IMR-90 (cell line): ENCODE data around the gene DNAJB9. TPM values are rescaled to one million over a fixed set of nuclear protein-coding genes. Genes with fewer than 3 reads are reported as not detected.

Experiments
- ATAC-seq: fragments of 200-7000 bp; cut with Tn5 transposase; 2 replicates; pipeline ENCODE4 v1.9.1; 2020; ENCODE audit warnings: low read depth, mild to moderate bottlenecking, moderate library complexity
- BruUV-seq: library from RNA; stranded (reverse); fragments of 400-500 nt; replicated peaks from 2 replicates; lab custom pipeline; 2021; lab: Mats Ljungman, UMichigan
- CTCF ChIA-PET: fragments of 300-600 bp; formaldehyde crosslinking; extraction: SDS; loops from one replicate; lab custom pipeline; 2021; ENCODE audit warnings: antibody characterized with exemption; lab: Yijun Ruan, JAX
- POLR2A ChIA-PET: fragments of 300-600 bp; sonication (Branson Sonifier 250); formaldehyde crosslinking; loops from one replicate; lab custom pipeline; 2022; ENCODE audit warnings: antibody characterized with exemption; ENCODE audit not compliant: unreplicated experiment; lab: Charles Lee
- DNase-seq: peaks from one replicate; pipeline ENCODE4 v3.0.0; 2013
- H2AFZ ChIP-seq: replicated peaks from 2 replicates; pipeline ENCODE3; 2013; ENCODE audit warnings: low read length, mild to moderate bottlenecking; ENCODE audit not compliant: poor library complexity
- H2AK5ac ChIP-seq: 2 replicates; pipeline ENCODE4 v1.6.1; 2013; ENCODE audit warnings: low read depth, low read length, inconsistent platforms
- H2AK9ac ChIP-seq: replicated peaks from 2 replicates; pipeline ENCODE3; 2013; ENCODE audit warnings: mild to moderate bottlenecking, low read depth, low read length, moderate library complexity; ENCODE audit not compliant: poor library complexity
- H2BK120ac ChIP-seq: 2 replicates; pipeline ENCODE4 v1.6.1; 2013; ENCODE audit warnings: low read depth, low read length, inconsistent platforms
- H2BK15ac ChIP-seq: 3 replicates; pipeline ENCODE4 v1.6.1; 2013; ENCODE audit warnings: low read depth, low read length, inconsistent platforms
- H2BK20ac ChIP-seq: 2 replicates; pipeline ENCODE4 v1.6.1; 2013; ENCODE audit warnings: low read depth, mild to moderate bottlenecking, inconsistent platforms, low read length, moderate library complexity
- H2BK5ac ChIP-seq: 2 replicates; pipeline ENCODE4 v1.6.1; 2013; ENCODE audit warnings: mild to moderate bottlenecking, low read depth, low read length, inconsistent platforms; ENCODE audit not compliant: poor library complexity, severe bottlenecking
- H3K14ac ChIP-seq: replicated peaks from 2 replicates; pipeline ENCODE4 v1.6.1; 2013; ENCODE audit warnings: low read depth, low read length, inconsistent platforms
- H3K18ac ChIP-seq: 2 replicates; pipeline ENCODE4 v1.6.1; 2013; ENCODE audit warnings: low read depth, low read length, control low read depth
- H3K23ac ChIP-seq: 2 replicates; pipeline ENCODE4 v1.6.1; 2013; ENCODE audit warnings: low read depth, low read length, inconsistent platforms
- H3K27ac ChIP-seq: 2 replicates; pipeline ENCODE4 v1.5.1; 2013; ENCODE audit warnings: mild to moderate bottlenecking, control low read depth, low read length; ENCODE audit not compliant: insufficient read depth
- H3K27me3 ChIP-seq: 2 replicates; pipeline ENCODE4 v1.6.1; 2013; ENCODE audit warnings: low read length; ENCODE audit not compliant: control insufficient read depth, insufficient read depth
- H3K36me3 ChIP-seq: 2 replicates; pipeline ENCODE4 v1.6.1; 2013; ENCODE audit warnings: low read length, mixed read lengths; ENCODE audit not compliant: control insufficient read depth, insufficient read depth
- H3K4ac ChIP-seq: 2 replicates; pipeline ENCODE4 v1.6.1; 2013; ENCODE audit warnings: low read depth, low read length, inconsistent platforms
- H3K4me1 ChIP-seq: 2 replicates; pipeline ENCODE4 v1.6.1; 2013; ENCODE audit warnings: low read length, mixed read lengths; ENCODE audit not compliant: control insufficient read depth, insufficient read depth
- H3K4me2 ChIP-seq: 2 replicates; pipeline ENCODE4 v1.6.1; 2013; ENCODE audit warnings: low read depth, mild to moderate bottlenecking, control low read depth, low read length, moderate library complexity
- H3K4me3 ChIP-seq: 2 replicates; pipeline ENCODE4 v1.5.1; 2013; ENCODE audit warnings: low read depth, mild to moderate bottlenecking, control low read depth, low read length, moderate library complexity; ENCODE audit not compliant: insufficient read depth
- H3K56ac ChIP-seq: 2 replicates; pipeline ENCODE4 v1.6.1; 2013; ENCODE audit warnings: low read length, inconsistent platforms; ENCODE audit not compliant: insufficient read depth; ENCODE audit errors: extremely low read depth
- H3K79me1 ChIP-seq, 2 experiments: 2 replicates each; pipeline ENCODE4 v1.6.1; 2013; ENCODE audit warnings: low read length in 2 of 2, inconsistent platforms in 1 of 2, low read depth in 1 of 2
- H3K9ac ChIP-seq: 2 replicates; pipeline ENCODE4 v1.6.1; 2013; ENCODE audit warnings: low read depth, low read length, control low read depth
- H3K9me1 ChIP-seq: 2 replicates; pipeline ENCODE4 v1.6.1; 2013; ENCODE audit warnings: low read length, inconsistent platforms; ENCODE audit not compliant: insufficient read depth
- H3K9me3 ChIP-seq: 2 replicates; pipeline ENCODE4 v1.6.1; 2013; ENCODE audit warnings: low read length; ENCODE audit not compliant: control insufficient read depth, insufficient read depth
- H4K20me1 ChIP-seq: 2 replicates; pipeline ENCODE4 v1.6.1; 2013; ENCODE audit warnings: low read length, inconsistent platforms; ENCODE audit not compliant: insufficient read depth
- H4K5ac ChIP-seq: 2 replicates; pipeline ENCODE4 v1.6.1; 2013; ENCODE audit warnings: mild to moderate bottlenecking, low read depth, low read length, control low read depth
- H4K8ac ChIP-seq, 2 experiments: 2 replicates each; pipeline ENCODE4 v1.6.1; 2013; ENCODE audit warnings: low read depth in 2 of 2, low read length in 2 of 2, control low read depth in 1 of 2, inconsistent platforms in 1 of 2
- H4K91ac ChIP-seq: 2 replicates; pipeline ENCODE4 v1.6.1; 2013; ENCODE audit warnings: low read depth, low read length, inconsistent platforms; ENCODE audit not compliant: insufficient read depth
- BHLHE40 ChIP-seq: fragments of 150-350 bp; IDR thresholded peaks from 2 replicates; pipeline ENCODE4 v1.6.1; 2016; ENCODE audit warnings: mild to moderate bottlenecking, low read depth, low read length
- CEBPB ChIP-seq: IDR thresholded peaks from 2 replicates; pipeline ENCODE4 v1.6.1; 2012; ENCODE audit warnings: low read depth, low read length, improper control_type of control experiment
- CHD1 ChIP-seq: IDR thresholded peaks from 2 replicates; pipeline ENCODE4 v1.6.1; 2012; ENCODE audit warnings: low read depth, low read length, improper control_type of control experiment
- CTCF ChIP-seq: conservative IDR thresholded peaks from 2 replicates; pipeline ENCODE4 v1.5.1; 2012; ENCODE audit warnings: mild to moderate bottlenecking, low read depth, low read length, improper control_type of control experiment
- ELK1 ChIP-seq: fragments of 150-350 bp; IDR thresholded peaks from 2 replicates; pipeline ENCODE4 v1.6.1; 2016; ENCODE audit warnings: low read depth, mild to moderate bottlenecking, low read length, moderate library complexity, borderline replicate concordance
- FOS ChIP-seq: fragments of 150-350 bp; IDR thresholded peaks from 2 replicates; pipeline ENCODE4 v1.6.1; 2016; ENCODE audit warnings: low read depth, low read length
- MAFK ChIP-seq: IDR thresholded peaks from 2 replicates; pipeline ENCODE4 v1.6.1; 2012; ENCODE audit warnings: low read depth, low read length, improper control_type of control experiment
- MAZ ChIP-seq: IDR thresholded peaks from 2 replicates; pipeline ENCODE4 v1.6.1; 2012; ENCODE audit warnings: low read depth, mild to moderate bottlenecking, low read length, improper control_type of control experiment, moderate library complexity, borderline replicate concordance
- MXI1 ChIP-seq: IDR thresholded peaks from 2 replicates; pipeline ENCODE4 v1.6.1; 2012; ENCODE audit warnings: low read depth, mild to moderate bottlenecking, low read length, moderate library complexity, borderline replicate concordance
- NFE2L2 ChIP-seq: fragments of 150-350 bp; IDR thresholded peaks from 2 replicates; pipeline ENCODE4 v1.6.1; 2016; ENCODE audit warnings: low read depth, mild to moderate bottlenecking, low read length
- POLR2A ChIP-seq: IDR thresholded peaks from 2 replicates; pipeline ENCODE4 v1.6.1; 2012; ENCODE audit warnings: mild to moderate bottlenecking, low read depth, low read length
- RAD21 ChIP-seq: IDR thresholded peaks from 2 replicates; pipeline ENCODE4 v1.6.1; 2012; ENCODE audit warnings: low read length, improper control_type of control experiment
- RCOR1 ChIP-seq: IDR thresholded peaks from 2 replicates; pipeline ENCODE4 v1.6.1; 2012; ENCODE audit warnings: mild to moderate bottlenecking, low read length, improper control_type of control experiment; ENCODE audit not compliant: insufficient replicate concordance
- RFX5 ChIP-seq: IDR thresholded peaks from 2 replicates; pipeline ENCODE4 v1.8.0; 2012; ENCODE audit warnings: low read depth, mild to moderate bottlenecking, low read length, moderate library complexity
- SMC3 ChIP-seq: fragments of 150-350 bp; IDR thresholded peaks from 2 replicates; pipeline ENCODE4 v1.6.1; 2016; ENCODE audit warnings: low read depth, mild to moderate bottlenecking, antibody characterized with exemption, low read length, moderate library complexity
- USF2 ChIP-seq: fragments of 150-350 bp; IDR thresholded peaks from 2 replicates; pipeline ENCODE4 v1.6.1; 2017; ENCODE audit warnings: mild to moderate bottlenecking, antibody characterized with exemption, low read length, low read depth
- WGBS, 2 experiments: methylation state at CpG; one replicate each; pipeline versions ENCODE4 v1.1.5 to v1.1.7; 2013; ENCODE audit warnings: missing lambda C conversion rate in 2 of 2; ENCODE audit not compliant: insufficient read length in 1 of 2; ENCODE audit errors: extremely low coverage in 2 of 2; 5-methylcytosine and 5-hydroxymethylcytosine counted together
- dilution Hi-C: fragments of 300-500 bp; cut with HindIII; formaldehyde crosslinking; loops from one replicate; pipeline ENCODE4 v1.14.3; 2018; ENCODE audit warnings: low sequenced_read_pairs; ENCODE audit not compliant: unreplicated experiment
- in situ Hi-C: fragments of 300-500 bp; cut with MboI; formaldehyde crosslinking; loops from 3 replicates; pipeline ENCODE4 v1.14.3; 2019; ENCODE audit warnings: low sequenced_read_pairs, inconsistent platforms, mixed read lengths
- intact Hi-C: fragments of 100-400 bp; cut with micrococcal nuclease; formaldehyde crosslinking; loops from 2 replicates; pipeline ENCODE4 v1.10.0; 2022
- polyA plus RNA-seq, 3 experiments: library from polyadenylated mRNA; depleted of rRNA; stranded (reverse); fragments of >200 nt; gene quantifications; 2 replicates each; pipeline ENCODE4 v1.2.3, GENCODE V29; 2012; ENCODE audit warnings: low replicate concordance in 1 of 3
- total RNA-seq: library from RNA; depleted of rRNA; stranded (reverse); fragments of >200 nt; gene quantifications from 2 replicates; pipeline ENCODE4 v1.2.3, GENCODE V29; 2012

Gene DNAJB9
- total and polyA plus RNA-seq, 2 of the 4 experiments (the other 2 are of a cell fraction), result 3.8 to 44.6 TPM

GRCh38 chr7:108576116-108576515 is 6.4 kb downstream of the DNAJB9 start:
- no peak overlapping the region for H2AK9ac ChIP-seq
- H3K23ac ChIP-seq, result no peak overlapping the region
- no peak overlapping the region for H3K27ac ChIP-seq
- in situ Hi-C loops, result no loop called here
- no peak overlapping the region for H2AK5ac ChIP-seq
- no peaks in the 10 kb centered on the region for H3K4me1 ChIP-seq
- BruUV-seq, result no TSS peak
- ATAC-seq, result no peak
- H2BK15ac ChIP-seq, result no peak overlapping the region
- no peak overlapping the region for H3K4me3 ChIP-seq
- dilution Hi-C loops, result no loop called here
- H4K5ac ChIP-seq, result no peak overlapping the region
- ChIA-PET POLR2A (no interaction called here), CTCF (no interaction called here)
- no peak overlapping the region for H2BK120ac ChIP-seq
- H2BK20ac ChIP-seq, result no peak overlapping the region
- DNase-seq, result no peak
- H3K36me3 ChIP-seq, result peaks cover 5% of the 10 kb centered on the region
- H4K20me1 ChIP-seq, result no peaks in the 10 kb centered on the region
- H3K14ac ChIP-seq, result no peak overlapping the region
- H4K8ac ChIP-seq, result no peak overlapping the region
- H3K56ac ChIP-seq, result no peak overlapping the region
- H2BK5ac ChIP-seq, result no peak overlapping the region
- intact Hi-C loops, result no loop called here
- no peak overlapping the region for H3K4ac ChIP-seq
- peaks cover 3% of the 10 kb centered on the region; the same call in 1 of the 2 replicates for H3K9me3 ChIP-seq
- no peak overlapping the region for H3K4me2 ChIP-seq
- H3K18ac ChIP-seq, result no peak overlapping the region
- H3K79me1 ChIP-seq, result 0 out of 4 replicates have a peak, but pooled peaks cover 0 to 3% of the 10 kb centered on the region in 2 experiments
- no peak overlapping the region for H2AFZ ChIP-seq
- no peak for TF ChIP-seq MXI1
- TF ChIP-seq BHLHE40, result no peak
- no peak for TF ChIP-seq CTCF
- TF ChIP-seq RFX5, result no peak
- TF ChIP-seq SMC3, result no peak
- TF ChIP-seq NFE2L2, result no peak
- TF ChIP-seq ELK1, result no peak
- no peak for TF ChIP-seq RAD21
- no peak for TF ChIP-seq CHD1
- TF ChIP-seq CEBPB, result no peak
- TF ChIP-seq MAFK, result no peak
- no peak for TF ChIP-seq POLR2A
- no peak for TF ChIP-seq FOS
- no peak for TF ChIP-seq RCOR1
- TF ChIP-seq MAZ, result no peak
- TF ChIP-seq USF2, result no peak
- no peak overlapping the region for H4K91ac ChIP-seq
- H3K27me3 ChIP-seq, result no peaks in the 10 kb centered on the region
- H3K9me1 ChIP-seq, result no peaks in the 10 kb centered on the region; the same call in 1 of the 2 replicates
- WGBS, 2 experiments, result 100% methylated on average over 1 of the region's 1 CpG; no CpG with 5 or more reads in 1 of the 2 experiments
- no peak overlapping the region for H3K9ac ChIP-seq
